ENCODE measurements around the gene SMCHD1.

DNA sequence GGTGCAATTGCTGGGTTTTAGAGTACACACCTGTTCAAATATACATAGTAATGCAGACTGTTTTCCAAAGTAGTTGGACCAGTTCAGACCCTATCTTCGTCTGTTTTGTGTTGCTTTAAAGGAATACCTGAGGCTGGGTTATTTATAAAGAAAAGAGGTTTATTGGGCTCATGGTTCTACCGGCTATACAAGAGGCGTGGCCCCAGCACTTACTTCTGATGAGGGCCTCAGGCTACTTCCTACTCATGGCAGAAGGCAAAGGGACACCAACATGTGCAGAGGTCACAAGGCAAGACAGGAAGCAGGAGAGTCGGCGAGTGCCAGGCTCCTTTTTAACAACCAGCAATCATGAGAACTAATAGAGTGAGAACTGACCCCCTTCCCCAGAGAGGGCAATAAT is 169.3 kb downstream of the SMCHD1 start:
- TF ChIP-seq EZH2 (IDR thresholded peaks at IDR 0.05; ENCODE audit: insufficient read depth, low read length) = no peak
- TF ChIP-seq, protein P1, sequence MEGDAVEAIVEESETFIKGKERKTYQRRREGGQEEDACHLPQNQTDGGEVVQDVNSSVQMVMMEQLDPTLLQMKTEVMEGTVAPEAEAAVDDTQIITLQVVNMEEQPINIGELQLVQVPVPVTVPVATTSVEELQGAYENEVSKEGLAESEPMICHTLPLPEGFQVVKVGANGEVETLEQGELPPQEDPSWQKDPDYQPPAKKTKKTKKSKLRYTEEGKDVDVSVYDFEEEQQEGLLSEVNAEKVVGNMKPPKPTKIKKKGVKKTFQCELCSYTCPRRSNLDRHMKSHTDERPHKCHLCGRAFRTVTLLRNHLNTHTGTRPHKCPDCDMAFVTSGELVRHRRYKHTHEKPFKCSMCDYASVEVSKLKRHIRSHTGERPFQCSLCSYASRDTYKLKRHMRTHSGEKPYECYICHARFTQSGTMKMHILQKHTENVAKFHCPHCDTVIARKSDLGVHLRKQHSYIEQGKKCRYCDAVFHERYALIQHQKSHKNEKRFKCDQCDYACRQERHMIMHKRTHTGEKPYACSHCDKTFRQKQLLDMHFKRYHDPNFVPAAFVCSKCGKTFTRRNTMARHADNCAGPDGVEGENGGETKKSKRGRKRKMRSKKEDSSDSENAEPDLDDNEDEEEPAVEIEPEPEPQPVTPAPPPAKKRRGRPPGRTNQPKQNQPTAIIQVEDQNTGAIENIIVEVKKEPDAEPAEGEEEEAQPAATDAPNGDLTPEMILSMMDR (IDR thresholded peaks at IDR 0.05; ENCODE audit: insufficient read depth, low read depth, low read length) = no peak
